ENCODE results near the gene CCHCR1.

CCHCR1 gene

GRCh38 chr6:31112478-31112877 is 45.1 kb downstream of the CCHCR1 start, which contains the start of gene C6orf15:
TSS of gene C6orf15 (minus strand) at chr6:31112575. CDS start at chr6:31112555, 20 bp downstream.
- no peak for TF ChIP-seq CSDC2 (CRISPR knock-in tag; IDR thresholded peaks at IDR 0.05)
- no peak for TF ChIP-seq POU6F1 (CRISPR knock-in tag; IDR thresholded peaks at IDR 0.05; ENCODE audit: borderline replicate concordance, low read depth)
- no peak for TF ChIP-seq RARB (CRISPR knock-in tag; IDR thresholded peaks at IDR 0.05)
- TF ChIP-seq ZNF565 (CRISPR knock-in tag; conservative IDR thresholded peaks at IDR 0.05; ENCODE audit: low read depth), result no peak
- ATAC-seq, result no peak

GRCh38 chr6:31111712-31112111 is 45.9 kb downstream of the CCHCR1 start:
- no peak for ATAC-seq

GRCh38 chr6:31110825-31111582 is 46.6 kb downstream of the CCHCR1 start:
- ATAC-seq, result no peak
- TF ChIP-seq CREB5 (CRISPR knock-in tag; IDR thresholded peaks at IDR 0.05; ENCODE audit: low read depth) (no peak), ZNF565 (CRISPR knock-in tag; conservative IDR thresholded peaks at IDR 0.05; ENCODE audit: low read depth) (no peak), PPARA (CRISPR knock-in tag; IDR thresholded peaks at IDR 0.05; ENCODE audit: borderline replicate concordance) (no peak), PATZ1 (CRISPR knock-in tag; IDR thresholded peaks at IDR 0.05; ENCODE audit: borderline replicate concordance) (no peak), CSRNP3 (CRISPR knock-in tag; IDR thresholded peaks at IDR 0.05) (no peak), TCF4 (CRISPR knock-in tag; IDR thresholded peaks at IDR 0.05; ENCODE audit: borderline replicate concordance) (no peak), RARB (CRISPR knock-in tag; IDR thresholded peaks at IDR 0.05) (no peak), SNAI2 (CRISPR knock-in tag; IDR thresholded peaks at IDR 0.05) (no peak), GLIS3 (CRISPR knock-in tag; IDR thresholded peaks at IDR 0.05) (no peak), TOX (CRISPR knock-in tag; IDR thresholded peaks at IDR 0.05; ENCODE audit: borderline replicate concordance) (no peak), ZFP3 (CRISPR knock-in tag; IDR thresholded peaks at IDR 0.05) (no peak), ZNF70 (CRISPR knock-in tag; IDR thresholded peaks at IDR 0.05) (no peak), ZNF8 (CRISPR knock-in tag; IDR thresholded peaks at IDR 0.05) (no peak), POU6F1 (CRISPR knock-in tag; IDR thresholded peaks at IDR 0.05; ENCODE audit: borderline replicate concordance, low read depth) (no peak), TSHZ2 (CRISPR knock-in tag; IDR thresholded peaks at IDR 0.05) (no peak), ESRRG (CRISPR knock-in tag; IDR thresholded peaks at IDR 0.05) (no peak), BACH2 (CRISPR knock-in tag; IDR thresholded peaks at IDR 0.05; ENCODE audit: borderline replicate concordance) (no peak), ZC3H10 (CRISPR knock-in tag; IDR thresholded peaks at IDR 0.05) (no peak), CSDC2 (CRISPR knock-in tag; IDR thresholded peaks at IDR 0.05) (no peak)

More at GRCh38 chr6:31111712-31112111, 45.9 kb downstream of the CCHCR1 start:
- no peak for TF ChIP-seq CSDC2 (CRISPR knock-in tag; IDR thresholded peaks at IDR 0.05)
